Left lobe of liver (tissue), 2 donors: ENCODE measurements around the gene KCNAB1. TPM values are rescaled to one million over a fixed set of nuclear protein-coding genes. Genes with fewer than 3 reads are reported as not detected.
A peak's percentile ranks its signal among the peaks of the same experiment; 100 is the strongest.
"Not testable (repeated sequence)": the region's sequence is repeated elsewhere in the genome, so short reads cannot be mapped to it uniquely, and the experiment has no call there.

ENCODE experiments used
- ATAC-seq: fragments of 200-7000 bp; cut with Tn5 transposase; one replicate; pipeline ENCODE4 v1.9.1; 2020; ENCODE audit warnings: mild to moderate bottlenecking, moderate library complexity
- DNase-seq: peaks from one replicate; pipeline ENCODE4 v3.0.0-alpha.2; 2020; ENCODE audit warnings: low spot score
- total RNA-seq: library from RNA; stranded (reverse); gene quantifications from one replicate; pipeline ENCODE4 v1.2.1, GENCODE V29; 2021
- donor health status: DM: no; HTN: no; CAD: no; lungs with moderate emphysema.
- donor health status: DM: no; HTN: yes; CAD: no.

KCNAB1 gene
- total RNA-seq, 1 donor from 2014 or later = 0.23 TPM

GRCh38 chr3:156554842-156555687, 434.7 kb downstream of the KCNAB1 start, which contains the start of gene SSR3:
Gene SSR3 (minus strand): TSS chr3:156555117. CDS start chr3:156555089, 28 bp downstream.
- ATAC-seq = peak; percentile 98
- peak; percentile 100 for DNase-seq

DNA sequence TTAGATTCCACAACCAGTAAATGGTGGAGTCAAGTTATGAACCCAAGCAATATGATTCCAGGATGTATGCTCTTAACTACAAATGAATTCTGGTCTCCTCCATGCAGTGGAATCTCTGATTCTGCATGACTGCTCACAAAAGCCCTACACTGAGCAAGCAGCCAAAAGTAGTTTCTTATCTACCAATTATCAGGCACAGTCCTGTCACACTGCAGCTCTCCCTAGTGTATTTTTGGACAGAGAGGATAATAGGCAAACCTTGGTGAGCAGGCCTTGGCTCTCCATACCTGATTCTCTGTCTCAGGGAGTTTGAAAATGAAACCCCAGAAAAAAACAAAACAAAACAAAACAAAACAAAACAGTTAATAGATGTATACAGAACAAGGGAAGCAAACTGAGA, 438.0 kb downstream of the KCNAB1 start:
- no peak for ATAC-seq
- no peak for DNase-seq

DNA sequence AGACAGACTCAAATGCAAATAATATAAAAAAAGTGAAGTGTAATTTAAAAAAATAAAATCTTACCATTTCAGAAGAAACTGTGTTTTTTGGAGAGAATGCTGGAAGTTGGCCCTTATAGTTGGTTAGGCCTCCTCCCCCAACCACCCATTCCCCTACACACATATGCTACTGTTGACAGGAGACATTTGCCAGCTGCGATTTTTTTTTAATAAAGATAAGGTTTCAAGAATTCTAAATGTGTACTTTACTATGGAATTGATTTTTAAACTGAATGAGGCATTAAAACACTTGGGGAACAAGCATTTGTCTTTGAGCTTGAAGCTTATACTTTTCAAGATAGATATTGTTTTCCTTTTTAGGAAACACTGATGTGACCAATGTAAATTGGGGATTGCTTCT, 438.9 kb downstream of the KCNAB1 start:
- no peak for ATAC-seq

GRCh38 chr3:156561533-156561932, 441.2 kb downstream of the KCNAB1 start:
- ATAC-seq = no peak
- DNase-seq = no peak

More for the DNA sequence above, 438.9 kb downstream of the KCNAB1 start:
- no peak for DNase-seq

- not testable (repeated sequence) for ATAC-seq, DNase-seq
These were observed 442.1 kb downstream of the KCNAB1 start for GRCh38 chr3:156562486-156562885.

- DNase-seq = no peak
These were observed 443.7 kb downstream of the KCNAB1 start for GRCh38 chr3:156563900-156564682.

GRCh38 chr3:156569016-156569415, 448.6 kb downstream of the KCNAB1 start:
- ATAC-seq = not testable (repeated sequence)

More at GRCh38 chr3:156563900-156564682, 443.7 kb downstream of the KCNAB1 start:
- no peak for ATAC-seq

DNA sequence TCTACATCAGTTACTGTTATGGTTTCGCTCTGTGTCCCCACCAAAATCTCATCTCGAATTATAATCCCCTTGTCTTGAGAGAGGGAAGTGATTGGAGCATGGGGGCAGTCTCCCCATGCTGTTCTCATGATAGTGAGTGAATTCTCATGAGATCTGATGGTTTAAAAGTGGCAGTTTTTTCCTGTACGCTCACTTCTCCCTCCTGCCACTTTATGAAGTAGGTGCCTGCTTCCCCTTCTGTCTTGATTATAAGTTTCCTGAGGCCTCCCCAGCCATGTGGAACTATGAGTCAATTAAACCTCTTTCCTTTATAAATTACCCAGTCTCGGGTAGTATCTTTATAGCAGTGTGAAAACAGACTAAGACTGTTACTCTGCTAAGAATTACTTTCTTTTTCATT, 449.5 kb downstream of the KCNAB1 start:
- ATAC-seq = not testable (repeated sequence)

More at GRCh38 chr3:156569016-156569415, 448.6 kb downstream of the KCNAB1 start:
- DNase-seq = not testable (repeated sequence)

GRCh38 chr3:156575641-156576040, 455.3 kb downstream of the KCNAB1 start:
- no peak for ATAC-seq

More for the DNA sequence above, 449.5 kb downstream of the KCNAB1 start:
- DNase-seq = not testable (repeated sequence)

GRCh38 chr3:156576051-156576450, 455.7 kb downstream of the KCNAB1 start:
- ATAC-seq (no peak), DNase-seq (no peak)

More at GRCh38 chr3:156575641-156576040, 455.3 kb downstream of the KCNAB1 start:
- no peak for DNase-seq

DNA sequence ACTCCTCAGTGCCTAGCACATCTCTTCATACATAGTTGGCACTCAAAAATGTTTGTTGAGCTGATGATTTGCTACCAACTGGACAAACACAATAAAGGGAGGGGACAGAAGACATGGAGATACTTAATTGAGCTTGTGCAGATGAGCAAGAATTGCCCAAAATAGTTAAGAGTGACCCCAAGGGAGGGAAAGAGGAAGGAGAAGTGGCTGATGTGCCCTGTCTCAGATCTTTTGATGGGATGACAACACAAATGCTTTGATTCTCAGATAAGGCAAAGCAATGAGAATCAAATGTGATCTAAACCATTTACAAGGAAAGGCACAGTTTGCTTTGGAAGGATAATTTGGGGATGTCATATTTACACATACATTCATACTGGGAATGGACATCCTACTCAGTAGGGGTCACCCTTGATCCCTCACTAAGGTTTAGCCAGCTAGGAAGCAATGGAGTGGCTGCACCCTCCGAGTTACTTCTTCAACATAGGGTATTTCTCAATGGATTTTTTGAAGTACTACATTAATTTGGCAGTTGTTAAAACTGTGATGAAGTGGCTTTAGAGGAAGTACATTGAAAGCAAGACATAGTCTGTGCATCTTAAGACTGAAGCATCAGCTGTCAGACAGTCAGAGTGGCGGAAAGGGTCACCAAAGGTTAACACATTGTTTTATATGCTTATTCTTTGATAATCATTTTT, 456.4 kb downstream of the KCNAB1 start:
- DNase-seq (no peak), ATAC-seq (peak; percentile 31)

GRCh38 chr3:156577736-156578135, 457.4 kb downstream of the KCNAB1 start:
- DNase-seq (no peak), ATAC-seq (no peak)

- DNase-seq = no peak
- peak; percentile 52 for ATAC-seq
These were observed 459.1 kb downstream of the KCNAB1 start for GRCh38 chr3:156579427-156579851.

GRCh38 chr3:156581033-156581432, 460.7 kb downstream of the KCNAB1 start:
- DNase-seq = no peak
- ATAC-seq = no peak

- DNase-seq (no peak), ATAC-seq (no peak)
These were observed 461.6 kb downstream of the KCNAB1 start for GRCh38 chr3:156581954-156582353.

DNA sequence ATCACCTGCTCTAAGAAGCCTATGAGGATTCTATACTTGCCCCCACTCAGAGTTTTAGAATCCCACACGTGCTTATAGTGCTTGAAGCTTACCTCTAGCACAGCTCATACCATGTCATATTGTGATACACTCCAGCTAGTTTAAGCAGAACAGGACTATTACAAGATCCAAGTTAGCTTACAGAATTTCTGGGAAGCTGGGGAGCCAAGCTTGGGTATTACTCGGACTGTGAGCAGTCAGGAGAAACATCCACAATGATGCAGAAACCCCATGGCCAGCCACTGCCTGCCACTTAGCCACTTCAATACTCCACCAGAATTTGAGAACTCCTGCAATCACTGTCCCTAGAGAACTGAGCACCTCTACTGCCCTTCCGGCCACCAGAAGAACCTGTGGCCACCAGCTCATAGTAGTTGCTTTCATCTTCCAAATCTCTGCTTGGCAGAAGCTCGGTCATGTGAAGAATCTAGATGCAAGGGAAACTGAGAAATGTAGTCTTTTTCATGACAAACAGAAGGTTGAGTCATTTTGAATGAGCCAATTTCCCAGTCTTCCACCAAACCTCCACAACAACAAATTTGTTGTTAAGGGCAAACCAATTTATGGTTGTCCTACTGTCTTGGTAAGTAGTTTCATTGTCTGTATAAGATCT, 462.3 kb downstream of the KCNAB1 start:
- ATAC-seq (no peak), DNase-seq (no peak)

DNA sequence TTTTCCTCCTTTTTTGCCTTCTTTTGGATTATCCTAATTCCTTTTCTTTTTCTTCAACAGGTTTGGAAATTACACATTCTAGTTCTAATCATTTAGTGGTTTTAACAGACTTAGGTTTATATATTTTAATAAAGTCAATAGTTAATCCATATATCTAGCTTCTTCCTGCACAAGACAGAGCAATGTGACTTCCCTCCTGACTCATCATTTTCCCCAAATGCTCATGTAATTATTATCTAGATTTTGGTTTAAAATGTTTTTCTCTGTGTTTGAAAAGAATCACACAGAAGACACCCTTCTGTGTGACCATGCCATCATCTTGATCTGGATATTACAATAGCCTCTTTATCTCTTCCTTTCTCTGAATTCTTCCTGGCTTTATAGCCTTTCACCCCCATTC, 463.1 kb downstream of the KCNAB1 start:
- ATAC-seq (no peak), DNase-seq (no peak)

GRCh38 chr3:156586905-156587759, 466.8 kb downstream of the KCNAB1 start:
- ATAC-seq = peak; percentile 77

DNA sequence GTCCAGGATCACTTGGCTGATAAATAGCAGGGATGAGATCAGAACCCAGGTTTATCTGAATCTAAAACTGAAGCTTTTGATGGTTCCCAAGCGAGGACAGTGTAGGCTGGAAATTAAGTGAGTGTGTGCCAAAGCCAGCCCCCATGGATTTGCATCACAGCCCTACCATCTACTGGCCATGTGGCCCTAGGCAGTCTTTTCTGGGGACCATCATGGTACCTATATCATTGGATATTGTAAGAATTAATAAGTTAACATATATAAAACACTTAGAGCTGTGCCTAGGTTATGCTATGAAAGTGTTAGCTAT, 467.3 kb downstream of the KCNAB1 start:
- ATAC-seq = no peak
- no peak for DNase-seq

More at GRCh38 chr3:156586905-156587759, 466.8 kb downstream of the KCNAB1 start:
- no peak for DNase-seq
